Measurements from ENCODE around the gene KCNH2. TPM values are rescaled to one million over a fixed set of nuclear protein-coding genes. Genes with fewer than 3 reads are reported as not detected.

Gene KCNH2
- total and polyA plus RNA-seq, 4 donors = 0.18 to 74.6 (median 0.33) TPM; not detected in 1

- peaks cover 0 to 7% (median 0%) of the 10 kb centered on the region in 4 donors for H3K27me3 ChIP-seq (ENCODE audit: control insufficient read depth in 4 of 4, insufficient read depth in 4 of 4, low read length in 3 of 4)
Measured at GRCh38 chr7:150958597-150958996, 19.5 kb downstream of the KCNH2 start.

GRCh38 chr7:150958062-150958552 lies 20.0 kb downstream of the KCNH2 start:
- Histone ChIP-seq H3K9me3 (ENCODE audit: control insufficient read depth in 4 of 4, low read length in 3 of 4) (no peaks in the 10 kb centered on the region), H3K27ac (ENCODE audit: low read depth in 1 of 2, low read length in 2 of 2) (no peak overlapping the region), H3K27me3 (ENCODE audit: control insufficient read depth in 4 of 4, insufficient read depth in 4 of 4, low read length in 3 of 4) (peaks cover 0 to 7% (median 0%) of the 10 kb centered on the region in 4 donors), H3K36me3 (ENCODE audit: control insufficient read depth in 4 of 4, insufficient read depth in 3 of 4, low read depth in 1 of 4, low read length in 3 of 4) (no peaks in the 10 kb centered on the region), H3K4me3 (ENCODE audit: low read depth in 1 of 3, low read length in 3 of 3) (no peak overlapping the region), H3K4me1 (ENCODE audit: control insufficient read depth in 4 of 4, insufficient read depth in 4 of 4, low read length in 3 of 4) (peaks cover 0 to 4% (median 0%) of the 10 kb centered on the region in 4 donors), H3K9ac (ENCODE audit: low read depth in 1 of 2, low read length in 2 of 2) (no peak overlapping the region)
- WGBS = 24% methylated on average over 74 of the region's 74 CpGs
- TF ChIP-seq HNF4G (IDR thresholded peaks at IDR 0.05) = no peak
- no peak for TF ChIP-seq CTCF (IDR thresholded peaks at IDR 0.05; ENCODE audit: low read depth, low read length, missing input control)
- no peak for TF ChIP-seq YY1 (IDR thresholded peaks at IDR 0.05)
- no peak for TF ChIP-seq EGR1 (IDR thresholded peaks at IDR 0.05; ENCODE audit: low read depth in 2 of 2)
- TF ChIP-seq GABPA (IDR thresholded peaks at IDR 0.05 in 1 of 2, conservative IDR thresholded peaks at IDR 0.05 in 1 of 2) = no peak
- TF ChIP-seq RXRA (IDR thresholded peaks at IDR 0.05) = no peak
- TF ChIP-seq NR2F2 (IDR thresholded peaks at IDR 0.05) = no peak
- no peak for TF ChIP-seq SP1 (IDR thresholded peaks at IDR 0.05)
- TF ChIP-seq MAX (IDR thresholded peaks at IDR 0.05) = no peak
- TF ChIP-seq JUND (IDR thresholded peaks at IDR 0.05) = no peak
- TF ChIP-seq ATF3 (IDR thresholded peaks at IDR 0.05) = no peak
- TF ChIP-seq RAD21 (IDR thresholded peaks at IDR 0.05) = no peak
- no peak for DNase-seq (ENCODE audit: low spot score)

More at GRCh38 chr7:150958597-150958996, 19.5 kb downstream of the KCNH2 start:
- 71% methylated on average over 13 of the region's 13 CpGs for WGBS
- H3K9me3 ChIP-seq (ENCODE audit: control insufficient read depth in 4 of 4, low read length in 3 of 4) = no peaks in the 10 kb centered on the region
- no peak overlapping the region for H3K4me3 ChIP-seq (ENCODE audit: low read depth in 1 of 3, low read length in 3 of 3)
- peaks cover 0 to 4% (median 0%) of the 10 kb centered on the region in 4 donors for H3K4me1 ChIP-seq (ENCODE audit: control insufficient read depth in 4 of 4, insufficient read depth in 4 of 4, low read length in 3 of 4)
- no peak overlapping the region for H3K9ac ChIP-seq (ENCODE audit: low read depth in 1 of 2, low read length in 2 of 2)
- no peaks in the 10 kb centered on the region for H3K36me3 ChIP-seq (ENCODE audit: control insufficient read depth in 4 of 4, insufficient read depth in 3 of 4, low read depth in 1 of 4, low read length in 3 of 4)
- no peak overlapping the region for H3K27ac ChIP-seq (ENCODE audit: low read depth in 1 of 2, low read length in 2 of 2)
- no peak for DNase-seq (ENCODE audit: low spot score)
- TF ChIP-seq SP1 (IDR thresholded peaks at IDR 0.05) = no peak
- no peak for TF ChIP-seq ZBTB33 (IDR thresholded peaks at IDR 0.05)
